Measurements from ENCODE around the gene EPB41L3.
"Not testable (repeated sequence)": the region's sequence is repeated elsewhere in the genome, so short reads cannot be mapped to it uniquely, and the experiment has no call there.

The EPB41L3 gene

GRCh38 chr18:5530629-5531178 is 13.1 kb downstream of the EPB41L3 start:
- DNase-seq: no peak

DNA sequence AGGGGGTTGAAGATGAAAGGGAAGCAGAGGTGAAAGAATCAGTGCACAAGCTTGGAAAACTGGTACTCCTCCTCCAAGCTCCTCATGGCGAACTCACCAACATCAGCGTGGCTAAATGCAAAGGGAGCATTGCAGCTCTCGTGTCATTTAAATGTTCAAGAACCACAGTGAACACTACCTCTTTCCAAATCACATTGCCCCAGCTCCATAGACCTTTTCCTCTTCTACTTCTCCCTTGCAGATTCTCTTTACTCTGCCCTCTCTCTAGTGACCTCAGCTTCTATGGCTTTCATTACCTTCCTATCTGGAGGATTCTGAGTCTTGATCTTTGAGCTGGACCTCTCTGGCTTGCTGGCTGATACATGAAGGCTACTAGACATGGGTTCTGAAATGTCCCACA is 14.3 kb downstream of the EPB41L3 start:
- DNase-seq: no peak

GRCh38 chr18:5527603-5528002 is 16.2 kb downstream of the EPB41L3 start:
- no peak for DNase-seq

DNA sequence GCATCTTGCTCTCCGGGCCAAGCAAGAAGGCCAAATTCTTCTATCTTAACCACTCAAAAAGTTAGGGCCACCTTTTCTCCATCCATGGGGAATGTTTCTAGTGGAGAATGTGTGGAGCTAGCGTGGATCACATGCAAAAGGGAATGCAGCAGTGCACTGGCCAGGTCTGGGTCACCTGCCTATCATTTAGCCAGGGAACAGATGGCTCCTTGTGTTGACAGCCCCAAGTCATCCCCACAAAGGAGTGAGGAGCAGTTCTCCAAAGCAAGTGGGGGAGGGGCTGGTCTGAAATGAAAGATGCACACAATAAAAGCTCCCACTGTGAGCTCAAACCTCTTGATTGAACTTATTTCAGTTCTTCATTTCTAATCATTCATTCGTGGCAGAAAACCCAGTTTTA is 19.1 kb downstream of the EPB41L3 start:
- no peak for DNase-seq

DNA sequence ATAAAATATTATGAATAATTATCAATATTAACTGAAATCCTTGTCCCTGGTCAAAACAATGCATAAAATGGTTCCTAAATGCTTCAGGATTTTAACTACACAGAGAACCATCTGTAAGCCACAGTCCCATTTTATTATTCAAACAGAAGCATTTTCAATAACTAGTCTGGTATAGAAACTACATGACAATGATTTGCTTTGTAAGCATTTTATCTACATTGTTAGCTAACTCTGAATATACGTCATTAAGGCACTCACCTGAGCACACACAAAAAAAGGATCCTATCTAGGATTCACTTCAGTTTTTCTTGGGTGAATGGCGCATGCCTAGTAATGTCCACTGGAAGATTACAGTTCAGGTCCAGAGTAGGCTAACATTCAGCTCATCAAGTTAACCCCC is 22.8 kb downstream of the EPB41L3 start:
- no peak for DNase-seq

DNA sequence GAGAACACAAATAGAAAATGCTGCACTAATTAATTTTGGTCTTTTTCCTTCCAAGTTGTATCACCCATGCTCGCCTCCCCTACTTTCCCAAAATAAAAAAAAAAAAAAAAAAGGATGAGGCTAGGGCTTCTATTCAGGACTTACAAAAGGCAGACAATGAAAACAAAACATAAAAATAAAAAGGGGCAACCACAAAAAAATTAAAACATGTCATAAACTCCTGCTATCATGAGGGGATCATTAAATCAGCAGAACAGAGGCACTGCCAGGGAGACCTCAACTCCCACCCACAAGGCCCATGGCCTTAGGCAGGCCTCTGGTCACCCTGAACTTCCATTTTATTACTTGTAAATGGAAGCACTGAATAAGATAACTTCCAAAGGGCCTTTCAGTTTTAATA is 23.3 kb downstream of the EPB41L3 start:
- no peak for DNase-seq

DNA sequence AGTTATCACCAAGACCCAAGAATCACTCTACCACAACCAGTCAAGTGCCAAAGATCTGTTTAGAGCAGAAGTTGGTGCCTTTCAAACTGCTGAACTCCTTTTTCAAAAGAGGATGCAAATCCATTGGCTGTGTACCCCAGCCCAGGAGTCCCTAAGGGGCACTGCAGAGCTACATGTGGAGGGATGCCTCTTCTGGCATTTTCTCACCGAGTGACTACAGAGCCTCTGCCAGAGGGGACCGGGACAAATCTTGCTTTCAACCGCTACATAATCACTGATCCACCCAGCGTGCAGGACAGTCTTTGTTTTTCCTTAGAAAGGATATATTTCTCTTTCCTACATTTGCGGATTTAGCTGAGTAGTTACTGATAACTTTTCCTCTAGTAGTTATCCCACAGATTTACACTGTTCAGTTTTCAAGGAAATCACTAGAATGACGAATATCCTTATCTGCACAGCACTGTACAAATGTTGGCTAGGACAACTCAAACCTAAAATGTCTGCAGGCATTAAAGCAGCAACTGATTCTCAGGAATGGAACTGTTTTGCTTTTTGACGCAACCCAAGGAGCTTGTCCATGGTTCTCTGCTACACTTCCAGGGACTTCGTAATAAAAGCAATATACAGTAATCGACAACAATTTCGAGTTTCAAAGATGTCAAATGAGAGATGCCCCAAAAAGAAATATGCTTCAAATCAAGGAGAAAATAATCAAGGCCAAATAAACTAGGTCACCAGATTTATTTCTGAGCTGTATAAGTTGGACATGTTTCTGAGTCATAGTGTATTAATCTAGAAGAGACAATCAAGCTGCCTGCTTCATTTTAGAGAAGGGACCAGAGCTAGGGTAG is 24.1 kb downstream of the EPB41L3 start:
- no peak for DNase-seq

GRCh38 chr18:5518899-5519371 is 24.9 kb downstream of the EPB41L3 start:
- DNase-seq: no peak

- DNase-seq: no peak
Observed at GRCh38 chr18:5518179-5518770, 25.5 kb downstream of the EPB41L3 start.

DNA sequence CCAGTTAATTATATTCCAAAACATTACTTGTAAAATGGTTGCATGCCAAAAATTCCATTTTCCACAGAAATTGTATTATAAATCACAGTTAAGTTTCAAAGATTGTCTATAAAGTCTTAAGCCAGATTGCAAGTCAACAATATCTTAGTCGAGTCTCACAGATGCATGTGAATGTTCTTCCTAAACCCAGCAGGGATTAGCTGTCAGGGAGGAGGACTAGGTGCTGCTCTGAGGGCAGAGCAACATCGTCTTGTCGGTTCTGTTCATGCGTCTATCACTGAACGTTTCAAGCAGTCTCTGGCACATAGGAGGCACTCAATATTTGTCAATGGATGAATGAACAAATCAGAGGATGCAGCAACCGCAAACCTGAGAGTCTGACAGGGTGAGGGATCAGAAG is 27.0 kb downstream of the EPB41L3 start:
- DNase-seq: no peak

GRCh38 chr18:5515011-5515784 is 28.6 kb downstream of the EPB41L3 start:
- DNase-seq: no peak

DNA sequence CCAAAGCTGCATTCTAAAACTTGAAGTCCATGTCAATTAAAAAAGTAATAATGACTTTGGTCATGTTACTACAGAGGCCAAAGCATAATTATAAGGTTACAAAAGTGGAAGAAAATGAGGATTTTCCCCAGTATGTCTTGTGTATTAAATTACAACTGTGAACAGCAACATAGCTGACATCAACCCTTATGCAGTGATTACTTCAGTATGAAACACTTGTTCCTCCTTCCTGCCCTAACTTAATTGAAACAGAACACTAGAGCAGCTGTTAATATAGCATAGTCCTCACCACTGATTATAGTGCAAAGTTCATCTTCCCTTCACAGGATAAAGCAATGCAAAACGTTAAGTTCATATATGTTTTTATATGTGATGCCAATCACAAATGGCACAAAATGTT is 29.9 kb downstream of the EPB41L3 start:
- DNase-seq: no peak

GRCh38 chr18:5512176-5512575 is 31.6 kb downstream of the EPB41L3 start:
- DNase-seq: no peak

GRCh38 chr18:5511541-5511940 is 32.3 kb downstream of the EPB41L3 start:
- DNase-seq: not testable (repeated sequence)

GRCh38 chr18:5510135-5510846 is 33.5 kb downstream of the EPB41L3 start:
- DNase-seq: no peak

DNA sequence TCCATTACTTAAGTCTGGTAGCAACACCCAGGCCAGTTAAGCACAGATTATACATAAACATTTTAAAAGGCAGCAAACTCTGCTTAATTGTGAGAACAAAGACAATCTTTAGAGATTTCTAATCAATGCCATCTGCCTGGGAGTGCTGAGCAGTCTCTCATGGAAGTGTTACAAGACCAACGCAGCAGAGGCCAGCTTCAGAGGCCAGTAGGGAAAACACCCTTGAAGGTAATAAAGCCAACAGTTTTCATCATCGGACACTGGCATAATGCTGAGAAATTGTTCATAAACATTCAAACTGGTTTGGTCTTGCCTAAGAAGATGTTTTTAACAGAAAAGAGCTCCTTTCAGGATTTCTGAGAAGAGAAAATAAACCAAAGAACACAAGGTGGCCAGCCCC is 35.0 kb downstream of the EPB41L3 start:
- no peak for DNase-seq

- no peak for DNase-seq
Observed at GRCh38 chr18:5507756-5508155, 36.0 kb downstream of the EPB41L3 start.

DNA sequence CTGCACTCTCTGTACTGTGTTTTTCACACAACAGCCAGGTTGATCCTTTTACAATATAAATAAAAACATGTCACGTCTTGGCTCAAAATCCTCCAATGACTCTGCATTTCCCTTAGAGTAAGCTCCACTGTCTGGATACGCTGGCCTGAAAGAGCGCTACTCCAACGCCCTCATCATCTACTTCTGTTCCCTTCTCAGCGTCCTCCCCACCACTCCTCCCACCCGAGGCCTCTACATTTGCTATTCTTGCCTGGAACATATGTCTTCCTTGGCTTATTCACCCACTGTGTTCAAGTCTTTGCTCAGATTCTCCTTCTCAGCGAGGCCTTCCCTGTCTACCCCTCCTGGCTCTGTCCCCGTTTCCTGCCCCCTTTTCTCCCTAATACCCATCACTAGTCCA is 37.6 kb downstream of the EPB41L3 start:
- no peak for DNase-seq

DNA sequence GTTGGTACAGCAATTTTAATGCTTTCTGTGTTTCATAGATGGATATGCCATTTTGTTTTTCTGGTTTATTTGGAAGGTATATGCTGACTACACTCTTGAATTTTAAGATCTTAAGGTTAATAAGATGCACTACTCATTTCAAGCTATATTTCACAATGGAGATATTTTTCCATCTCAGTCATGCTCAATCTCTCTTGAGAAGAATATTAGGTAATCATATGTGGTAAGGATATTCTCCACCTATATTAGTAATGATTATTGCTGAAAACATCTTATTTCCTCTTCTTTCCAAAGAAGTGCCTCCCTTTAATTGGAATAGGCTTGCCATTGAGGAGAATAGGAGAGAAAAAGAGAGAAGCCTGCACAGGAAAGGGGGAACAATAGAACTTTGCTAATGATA is 40.1 kb downstream of the EPB41L3 start:
- no peak for DNase-seq

- DNase-seq: no peak
Observed at GRCh38 chr18:5500158-5500939, 43.4 kb downstream of the EPB41L3 start.

GRCh38 chr18:5498452-5498851 is 45.3 kb downstream of the EPB41L3 start:
- DNase-seq: no peak

DNA sequence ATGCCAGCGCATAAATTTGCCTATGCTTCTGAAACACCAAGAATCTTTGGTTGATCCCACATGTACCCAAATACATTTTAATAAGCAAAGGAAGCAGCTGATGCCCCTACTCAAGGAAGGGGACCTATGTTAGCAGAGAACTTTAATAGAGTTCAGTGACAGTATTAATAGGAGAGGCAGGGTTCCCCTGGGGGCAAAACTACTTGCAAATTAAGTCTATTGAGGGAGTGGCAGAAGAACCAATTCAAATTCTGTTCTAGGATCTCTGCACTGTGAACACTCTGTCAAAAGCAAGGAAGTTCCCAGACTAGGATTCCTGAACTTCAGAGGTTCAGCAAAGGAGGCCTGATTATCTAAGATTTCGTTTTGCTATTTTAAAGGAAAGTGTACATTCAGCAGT is 47.5 kb downstream of the EPB41L3 start:
- DNase-seq: no peak
